Esophagus (tissue), 2 donors: Measurements from ENCODE around the gene CDK16. TPM values are rescaled to one million over a fixed set of nuclear protein-coding genes. Genes with fewer than 3 reads are reported as not detected.

Experiments used
- H3K27ac ChIP-seq, 2 donors: one replicate each; pipeline ENCODE4 v1.5.1; 2013; ENCODE audit warnings: low read depth in 2 of 2, mild to moderate bottlenecking in 2 of 2, inconsistent platforms in 1 of 2, low read length in 1 of 2, moderate library complexity in 1 of 2
- H3K27me3 ChIP-seq, 2 donors: one replicate each; pipeline ENCODE4 v1.6.1; 2013; ENCODE audit warnings: low read length in 2 of 2, control low read depth in 1 of 2, mild to moderate bottlenecking in 1 of 2; ENCODE audit not compliant: insufficient read depth in 2 of 2, control insufficient read depth in 1 of 2
- H3K36me3 ChIP-seq, 2 donors: one replicate each; pipeline ENCODE4 v1.6.1; 2013; ENCODE audit warnings: low read length in 1 of 2; ENCODE audit not compliant: control insufficient read depth in 2 of 2, insufficient read depth in 2 of 2
- H3K4me1 ChIP-seq, 2 donors: one replicate each; pipeline ENCODE4 v1.6.1; 2013; ENCODE audit warnings: low read length in 1 of 2; ENCODE audit not compliant: control insufficient read depth in 2 of 2, insufficient read depth in 2 of 2
- H3K4me3 ChIP-seq, 2 donors: one replicate each; pipeline ENCODE4 v1.5.1; 2013; ENCODE audit warnings: low read length in 2 of 2, mild to moderate bottlenecking in 2 of 2, low read depth in 1 of 2, moderate library complexity in 1 of 2
- H3K9me3 ChIP-seq, 2 donors: one replicate each; pipeline ENCODE4 v1.6.1; 2013; ENCODE audit warnings: mild to moderate bottlenecking in 2 of 2, low read depth in 1 of 2, low read length in 1 of 2, moderate library complexity in 1 of 2; ENCODE audit not compliant: control insufficient read depth in 2 of 2, insufficient read depth in 1 of 2
- WGBS, 2 donors: extraction: QIAGEN DNeasy Blood & Tissue Kit; methylation state at CpG; one replicate each; pipeline ENCODE4 v1.1.7; 2013; 5-methylcytosine and 5-hydroxymethylcytosine counted together
- polyA plus RNA-seq, 2 donors: library from polyadenylated mRNA; stranded (reverse); fragments of 200-250 nt; gene quantifications; one replicate each; pipeline ENCODE4 v1.2.3, GENCODE V29; 2013
- donor health status: healthy with polysubstance abuse.
- donor health status: Bipolar disorder and iron deficiency.

CDK16 gene
- polyA plus RNA-seq, 2 donors, result 47.5 to 59.8 TPM

GRCh38 chrX:47174846-47175587 is 43.5 kb upstream of the CDK16 start:
- WGBS, 2 donors, result 87 to 90% methylated on average over 23 of the region's 23 CpGs
- Histone ChIP-seq H3K36me3 (peaks cover 0 to 62% of the 10 kb centered on the region in 2 donors), H3K27me3 (no peaks in the 10 kb centered on the region), H3K27ac (no peak overlapping the region), H3K4me1 (peaks cover 0 to 3% of the 10 kb centered on the region in 2 donors), H3K4me3 (no peak overlapping the region), H3K9me3 (no peaks in the 10 kb centered on the region)

- 86 to 94% methylated on average over 12 of the region's 12 CpGs for WGBS, 2 donors
- Histone ChIP-seq H3K27me3 (no peaks in the 10 kb centered on the region), H3K4me1 (peaks cover 0 to 3% of the 10 kb centered on the region in 2 donors)
Observed at GRCh38 chrX:47175588-47175980, 42.9 kb upstream of the CDK16 start.

GRCh38 chrX:47176101-47176740 is 42.3 kb upstream of the CDK16 start:
- Histone ChIP-seq H3K27ac (no peak overlapping the region), H3K4me3 (no peak overlapping the region), H3K27me3 (no peaks in the 10 kb centered on the region), H3K9me3 (no peaks in the 10 kb centered on the region), H3K4me1 (peaks cover 0 to 3% of the 10 kb centered on the region in 2 donors), H3K36me3 (peaks cover 0 to 55% of the 10 kb centered on the region in 2 donors)
- WGBS, 2 donors, result 84 to 92% methylated on average over 23 of the region's 23 CpGs

More at GRCh38 chrX:47175588-47175980, 42.9 kb upstream of the CDK16 start:
- H3K4me3 ChIP-seq, result no peak overlapping the region
- H3K36me3 ChIP-seq, result peaks cover 0 to 60% of the 10 kb centered on the region in 2 donors
- H3K27ac ChIP-seq, result no peak overlapping the region
- no peaks in the 10 kb centered on the region for H3K9me3 ChIP-seq

- H3K27me3 ChIP-seq, result no peaks in the 10 kb centered on the region
Observed at GRCh38 chrX:47177079-47177478, 41.4 kb upstream of the CDK16 start.

GRCh38 chrX:47178337-47178736 is 40.1 kb upstream of the CDK16 start:
- H3K4me1 ChIP-seq, result peaks cover 0 to 3% of the 10 kb centered on the region in 2 donors
- H3K4me3 ChIP-seq, result no peak overlapping the region
- peaks cover 0 to 57% of the 10 kb centered on the region in 2 donors for H3K36me3 ChIP-seq
- no peaks in the 10 kb centered on the region for H3K9me3 ChIP-seq
- WGBS, 2 donors, result 82 to 87% methylated on average over 5 of the region's 5 CpGs
- H3K27me3 ChIP-seq, result no peaks in the 10 kb centered on the region
- H3K27ac ChIP-seq, result no peak overlapping the region

More at GRCh38 chrX:47177079-47177478, 41.4 kb upstream of the CDK16 start:
- Histone ChIP-seq H3K4me1 (peaks cover 0 to 3% of the 10 kb centered on the region in 2 donors), H3K9me3 (no peaks in the 10 kb centered on the region), H3K4me3 (no peak overlapping the region), H3K27ac (no peak overlapping the region), H3K36me3 (peaks cover 0 to 61% of the 10 kb centered on the region in 2 donors)
- WGBS, 2 donors, result 40 to 68% methylated on average over 2 of the region's 2 CpGs

GRCh38 chrX:47179221-47179927 is 39.1 kb upstream of the CDK16 start:
- Histone ChIP-seq H3K36me3 (peaks cover 0 to 52% of the 10 kb centered on the region in 2 donors), H3K4me3 (no peak overlapping the region), H3K27me3 (no peaks in the 10 kb centered on the region), H3K27ac (no peak overlapping the region), H3K4me1 (peaks cover 0 to 3% of the 10 kb centered on the region in 2 donors), H3K9me3 (no peaks in the 10 kb centered on the region)
- 53 to 66% methylated on average over 14 of the region's 14 CpGs for WGBS, 2 donors

GRCh38 chrX:47179928-47180255 is 38.6 kb upstream of the CDK16 start:
- 91 to 93% methylated on average over 12 to 18 of the region's 18 CpGs for WGBS, 2 donors
- no peak overlapping the region for H3K4me3 ChIP-seq
- no peaks in the 10 kb centered on the region for H3K27me3 ChIP-seq
- H3K4me1 ChIP-seq, result peaks cover 0 to 3% of the 10 kb centered on the region in 2 donors
- H3K36me3 ChIP-seq, result peaks cover 0 to 55% of the 10 kb centered on the region in 2 donors
- no peak overlapping the region for H3K27ac ChIP-seq
- no peaks in the 10 kb centered on the region for H3K9me3 ChIP-seq

- peaks cover 0 to 53% of the 10 kb centered on the region in 2 donors for H3K36me3 ChIP-seq
- H3K9me3 ChIP-seq, result no peaks in the 10 kb centered on the region
- 90 to 95% methylated on average over 8 of the region's 8 CpGs for WGBS, 2 donors
- H3K4me3 ChIP-seq, result no peak overlapping the region
- H3K27ac ChIP-seq, result no peak overlapping the region
- no peaks in the 10 kb centered on the region for H3K27me3 ChIP-seq
- H3K4me1 ChIP-seq, result peaks cover 0 to 3% of the 10 kb centered on the region in 2 donors
Observed at GRCh38 chrX:47180346-47180745, 38.1 kb upstream of the CDK16 start.

- whole genome bisulfite sequencing, 2 donors, result 87 to 91% methylated on average over 10 of the region's 10 CpGs
- H3K9me3 ChIP-seq, result no peaks in the 10 kb centered on the region
- H3K36me3 ChIP-seq, result peaks cover 0 to 55% of the 10 kb centered on the region in 2 donors
- H3K27me3 ChIP-seq, result no peaks in the 10 kb centered on the region
- no peak overlapping the region for H3K27ac ChIP-seq
- no peak overlapping the region for H3K4me3 ChIP-seq
- H3K4me1 ChIP-seq, result peaks cover 0 to 3% of the 10 kb centered on the region in 2 donors
Observed at GRCh38 chrX:47181301-47181700, 37.2 kb upstream of the CDK16 start.
